Measurements from ENCODE around the gene HP1BP3. TPM values are rescaled to one million over a fixed set of nuclear protein-coding genes. Genes with fewer than 3 reads are reported as not detected.
A peak's percentile ranks its signal among the peaks of the same experiment; 100 is the strongest.
"Not testable (repeated sequence)": the region's sequence is repeated elsewhere in the genome, so short reads cannot be mapped to it uniquely, and the experiment has no call there.

The HP1BP3 gene
- total RNA-seq, 4 donors from 2014 or later, result 153 to 294 (median 168) TPM

DNA sequence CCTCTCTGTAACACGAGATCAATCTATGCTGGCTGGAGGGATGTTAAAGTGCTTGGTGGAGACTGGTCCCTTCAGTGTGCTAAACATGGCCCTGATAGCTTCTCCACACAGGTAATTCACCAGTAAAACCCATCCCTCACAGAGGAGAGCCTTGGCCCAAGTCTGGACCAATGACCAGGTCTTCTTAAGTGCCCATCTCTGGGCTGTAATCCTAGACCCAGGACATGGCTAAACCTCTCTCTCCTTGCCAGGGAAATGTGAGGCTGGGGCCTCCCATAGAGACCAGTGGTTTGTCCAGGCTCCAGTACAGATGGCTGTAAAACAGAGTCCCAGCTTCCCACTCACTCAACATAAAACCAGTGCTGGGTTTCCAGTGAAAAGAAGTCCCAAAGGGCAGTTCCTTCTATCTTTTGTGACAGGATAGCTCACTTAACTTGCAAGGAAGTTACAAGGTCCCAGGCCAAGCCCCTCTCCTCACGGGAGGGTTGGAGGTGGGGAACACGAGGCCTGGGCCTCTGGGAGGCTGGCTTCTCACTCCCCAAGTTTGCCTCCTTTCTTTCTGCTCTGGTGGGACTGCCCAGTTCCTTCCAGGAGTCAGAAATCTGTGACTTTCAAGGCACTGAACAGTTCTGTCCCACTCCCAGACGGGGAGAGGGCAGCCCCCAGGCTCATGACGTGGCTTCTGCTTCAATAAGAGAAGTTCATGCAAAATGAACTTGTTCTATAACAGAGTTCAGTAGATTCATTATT is 67.1 kb downstream of the HP1BP3 start:
- no peak for TF ChIP-seq EP300 (IDR thresholded peaks at IDR 0.05)
- TF ChIP-seq POLR2A (IDR thresholded peaks at IDR 0.05), result no peak
- TF ChIP-seq CTCF (IDR thresholded peaks at IDR 0.05), result no peak
- TF ChIP-seq POLR2AphosphoS5 (IDR thresholded peaks at IDR 0.05), result no peak
- no peak overlapping the region for H3K4me3 ChIP-seq
- H3K36me3 ChIP-seq, result no peaks in the 10 kb centered on the region
- DNase-seq (ENCODE audit: low spot score in 2 of 2), result peak; percentile 25 to 43
- H3K27me3 ChIP-seq, result peaks cover 17% of the 10 kb centered on the region
- no peak overlapping the region for H3K27ac ChIP-seq
- WGBS, result 74% methylated on average over 5 of the region's 5 CpGs
- H3K4me1 ChIP-seq, result peaks cover 14% of the 10 kb centered on the region
- no peaks in the 10 kb centered on the region for H3K9me3 ChIP-seq

DNA sequence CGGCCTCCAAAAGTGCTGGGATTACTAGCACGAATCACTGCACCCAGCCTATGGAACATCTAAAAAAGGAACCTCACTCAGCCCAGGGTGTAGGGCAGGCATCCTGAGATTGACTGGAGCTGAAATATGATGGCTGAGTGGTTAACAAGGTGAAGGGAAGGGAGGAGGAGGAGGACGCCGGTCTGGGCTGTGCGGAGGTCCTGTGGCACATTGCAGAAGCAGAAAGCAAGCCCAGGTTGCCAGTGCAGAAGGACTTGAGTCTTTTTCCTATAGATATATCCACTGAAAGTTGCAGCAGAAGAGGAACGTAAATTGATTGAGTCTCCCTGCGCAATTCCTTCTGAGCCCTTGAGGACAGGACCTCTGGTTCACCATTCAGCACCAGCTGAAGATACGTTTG is 67.8 kb downstream of the HP1BP3 start:
- H3K4me3 ChIP-seq, result no peak overlapping the region
- TF ChIP-seq CTCF (IDR thresholded peaks at IDR 0.05) (no peak), POLR2AphosphoS5 (IDR thresholded peaks at IDR 0.05) (no peak), POLR2A (IDR thresholded peaks at IDR 0.05) (no peak), EP300 (IDR thresholded peaks at IDR 0.05) (no peak)
- no peak overlapping the region for H3K27ac ChIP-seq
- peaks cover 20% of the 10 kb centered on the region for H3K27me3 ChIP-seq
- no peaks in the 10 kb centered on the region for H3K36me3 ChIP-seq
- H3K4me1 ChIP-seq, result peaks cover 14% of the 10 kb centered on the region
- DNase-seq (ENCODE audit: low spot score in 2 of 2), result peak in 1 of 2 donors; percentile 28
- WGBS, result 86% methylated on average over 7 of the region's 8 CpGs
- no peaks in the 10 kb centered on the region for H3K9me3 ChIP-seq

- not testable (repeated sequence) for H3K27ac ChIP-seq
Measured at GRCh38 chr1:20718343-20718882, 68.7 kb downstream of the HP1BP3 start.

DNA sequence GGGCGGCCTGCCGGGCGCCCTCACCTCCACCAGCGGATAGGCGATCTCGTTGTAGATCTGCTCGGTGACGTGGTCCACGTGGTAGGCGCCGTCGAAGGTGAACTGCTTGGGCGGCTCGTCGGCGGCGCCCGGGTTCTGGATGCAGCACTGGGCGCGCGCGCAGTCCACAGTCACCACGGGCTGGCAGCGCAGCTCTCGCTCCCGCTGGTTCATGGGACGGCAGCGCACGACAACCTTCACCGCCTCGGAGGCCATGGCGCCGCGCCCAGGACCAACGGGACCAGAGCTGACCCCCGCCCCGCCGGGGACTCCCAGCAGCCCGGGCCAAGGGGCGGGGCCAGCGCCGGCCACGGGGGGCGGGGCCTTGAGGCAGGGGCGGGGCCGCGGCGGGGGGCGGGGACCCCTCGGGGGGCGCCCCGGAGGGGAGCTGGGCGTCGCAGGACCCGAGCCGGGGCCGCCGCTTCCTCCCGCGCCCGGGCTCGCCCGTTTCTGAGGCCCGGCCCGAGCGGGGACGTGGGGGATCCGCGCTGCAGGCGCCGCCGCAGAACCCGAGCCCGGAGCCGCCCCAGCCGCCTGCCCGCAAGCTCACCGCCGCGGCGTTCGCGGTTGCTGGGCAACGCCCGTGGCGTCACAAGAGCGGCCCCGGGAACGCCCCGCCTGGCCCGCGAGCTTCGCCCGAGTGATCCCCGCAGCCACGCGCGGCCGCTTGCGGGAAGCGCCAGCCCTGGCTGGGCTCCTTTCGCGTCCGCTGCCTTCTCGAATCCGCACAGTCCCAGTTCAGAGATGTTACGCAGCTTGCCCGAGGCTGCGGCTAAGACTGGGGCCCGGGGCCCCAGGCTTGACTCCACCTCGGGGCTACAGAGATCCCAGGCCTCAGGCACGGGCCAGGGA is 69.4 kb downstream of the HP1BP3 start, which contains the start of gene KIF17:
KIF17 (minus strand) TSS at position 556 of the 891 bp plus-strand sequence; CDS start at position 255, 301 bp downstream.
- Histone ChIP-seq H3K27me3 (peaks cover 20% of the 10 kb centered on the region), H3K9me3 (no peaks in the 10 kb centered on the region), H3K27ac (no peak within 1 kb of the TSS), H3K36me3 (no peaks in the 10 kb centered on the region), H3K4me3 (peak within 1 kb of the TSS; percentile 49), H3K4me1 (peaks cover 14% of the 10 kb centered on the region)
- DNase-seq (ENCODE audit: low spot score in 2 of 2), result peak in 1 of 2 donors; percentile 78
- 4% methylated on average over 14 of the region's 112 CpGs for WGBS
- TF ChIP-seq CTCF (IDR thresholded peaks at IDR 0.05) (no peak), EP300 (IDR thresholded peaks at IDR 0.05) (no peak), POLR2AphosphoS5 (IDR thresholded peaks at IDR 0.05) (no peak), POLR2A (IDR thresholded peaks at IDR 0.05) (no peak)

More at GRCh38 chr1:20718343-20718882, 68.7 kb downstream of the HP1BP3 start:
- Histone ChIP-seq H3K4me3 (peak overlapping the region; percentile 49), H3K27me3 (peaks cover 20% of the 10 kb centered on the region), H3K4me1 (peaks cover 14% of the 10 kb centered on the region)
- 77% methylated on average over 6 of the region's 17 CpGs for WGBS
- not testable (repeated sequence) for H3K36me3 ChIP-seq; DNase-seq (ENCODE audit: low spot score in 2 of 2); H3K9me3 ChIP-seq

DNA sequence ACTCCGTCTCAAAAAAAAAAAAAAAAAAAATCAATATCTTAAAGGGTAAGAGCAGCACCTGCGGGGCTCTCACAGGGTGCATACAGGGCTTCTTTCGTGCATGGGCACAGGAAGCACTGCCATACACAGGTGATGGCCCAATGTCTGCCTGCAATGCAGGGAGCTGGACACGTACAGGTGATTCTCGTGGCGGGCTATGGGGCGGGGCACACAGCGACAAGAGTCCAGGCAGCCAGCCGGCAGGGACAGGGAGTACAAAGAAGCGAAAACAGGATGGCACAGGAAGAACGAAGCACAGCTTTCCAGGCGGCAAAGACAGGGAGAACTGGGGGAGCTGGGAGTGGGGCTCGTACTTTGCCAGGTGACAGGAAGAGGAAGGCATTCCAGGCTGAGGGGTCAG is 70.9 kb downstream of the HP1BP3 start:
- peaks cover 14% of the 10 kb centered on the region for H3K4me1 ChIP-seq
- H3K27me3 ChIP-seq, result peaks cover 20% of the 10 kb centered on the region
- DNase-seq (ENCODE audit: low spot score in 2 of 2), result no peak
- no peak overlapping the region for H3K27ac ChIP-seq
- no peaks in the 10 kb centered on the region for H3K36me3 ChIP-seq
- TF ChIP-seq CTCF (IDR thresholded peaks at IDR 0.05), result no peak
- no peak for TF ChIP-seq POLR2AphosphoS5 (IDR thresholded peaks at IDR 0.05)
- TF ChIP-seq EP300 (IDR thresholded peaks at IDR 0.05), result no peak
- no peak for TF ChIP-seq POLR2A (IDR thresholded peaks at IDR 0.05)
- H3K4me3 ChIP-seq, result no peak overlapping the region
- 83% methylated on average over 13 of the region's 13 CpGs for WGBS
- H3K9me3 ChIP-seq, result no peaks in the 10 kb centered on the region

Data from suprapubic skin (tissue), 4 donors.